Astrocyte (in vitro differentiated cells and primary cell): ENCODE data around the gene ALPI. TPM values are rescaled to one million over a fixed set of nuclear protein-coding genes. Genes with fewer than 3 reads are reported as not detected.

ENCODE experiments used
- DNase-seq: peaks from one replicate; pipeline ENCODE4 v3.0.0-alpha.2; 2010; ENCODE audit warnings: low read depth
- FAIRE-seq: peaks from 2 replicates; lab custom pipeline; 2011; peaks lifted over from hg19 to GRCh38; lab: Jason Lieb, UNC
- H2AFZ ChIP-seq: 2 replicates; pipeline ENCODE4 v1.6.0; 2012; ENCODE audit warnings: low read depth, low read length, inconsistent platforms
- H3K27ac ChIP-seq: 2 replicates; pipeline ENCODE4 v1.5.1; 2011; ENCODE audit warnings: low read depth, low read length, inconsistent platforms
- H3K27me3 ChIP-seq: 2 replicates; pipeline ENCODE4 v1.6.0; 2011; ENCODE audit warnings: low read length, inconsistent platforms; ENCODE audit not compliant: insufficient read depth
- H3K36me3 ChIP-seq: 2 replicates; pipeline ENCODE4 v1.5.1; 2011; ENCODE audit warnings: low read length, inconsistent platforms; ENCODE audit not compliant: insufficient read depth
- H3K4me1 ChIP-seq: 2 replicates; pipeline ENCODE4 v1.5.1; 2011; ENCODE audit warnings: low read length, inconsistent platforms; ENCODE audit not compliant: insufficient read depth
- H3K4me2 ChIP-seq: 2 replicates; pipeline ENCODE4 v1.6.0; 2012; ENCODE audit warnings: low read length, inconsistent platforms
- H3K4me3 ChIP-seq: 2 replicates; pipeline ENCODE4 v1.5.1; 2011; ENCODE audit warnings: low read depth, mild to moderate bottlenecking, low read length, inconsistent platforms; ENCODE audit not compliant: insufficient read depth
- H3K79me2 ChIP-seq: 2 replicates; pipeline ENCODE4 v1.6.0; 2012; ENCODE audit warnings: mild to moderate bottlenecking, low read length, inconsistent platforms; ENCODE audit not compliant: insufficient read depth
- H3K9ac ChIP-seq: 2 replicates; pipeline ENCODE4 v1.6.0; 2012; ENCODE audit warnings: mild to moderate bottlenecking, low read length, inconsistent platforms
- H3K9me3 ChIP-seq: 2 replicates; pipeline ENCODE4 v1.5.1; 2012; ENCODE audit warnings: low read depth, mild to moderate bottlenecking, low read length, inconsistent platforms; ENCODE audit not compliant: insufficient read depth
- H4K20me1 ChIP-seq: 2 replicates; pipeline ENCODE4 v1.6.0; 2012; ENCODE audit warnings: low read length, inconsistent platforms; ENCODE audit not compliant: insufficient read depth
- H3K27ac Mint-ChIP-seq: one replicate; pipeline ENCODE4 v1.8.0; 2021; ENCODE audit warnings: mild to moderate bottlenecking, mixed read lengths; ENCODE audit not compliant: unreplicated experiment
- H3K27me3 Mint-ChIP-seq: one replicate; pipeline ENCODE4 v1.8.0; 2021; ENCODE audit warnings: low read depth, mixed read lengths; ENCODE audit not compliant: unreplicated experiment
- H3K36me3 Mint-ChIP-seq: one replicate; pipeline ENCODE4 v1.8.0; 2021; ENCODE audit warnings: low read depth, mixed read lengths; ENCODE audit not compliant: unreplicated experiment
- H3K4me1 Mint-ChIP-seq: one replicate; pipeline ENCODE4 v1.8.0; 2021; ENCODE audit warnings: low read depth, mixed read lengths; ENCODE audit not compliant: unreplicated experiment
- H3K4me3 Mint-ChIP-seq: one replicate; pipeline ENCODE4 v1.8.0; 2021; ENCODE audit warnings: mild to moderate bottlenecking, moderate library complexity, mixed read lengths; ENCODE audit not compliant: unreplicated experiment
- H3K9me3 Mint-ChIP-seq: one replicate; pipeline ENCODE4 v1.8.0; 2021; ENCODE audit warnings: mild to moderate bottlenecking, mixed read lengths; ENCODE audit not compliant: unreplicated experiment
- CTCF ChIP-seq: IDR thresholded peaks from 2 replicates; pipeline ENCODE4 v1.5.1; 2011; ENCODE audit warnings: low read depth, mild to moderate bottlenecking, inconsistent platforms, low read length, moderate library complexity; ENCODE audit not compliant: insufficient read depth
- EZH2 ChIP-seq: IDR thresholded peaks from 2 replicates; pipeline ENCODE4 v1.6.1; 2012; ENCODE audit warnings: mild to moderate bottlenecking, low read length, inconsistent platforms; ENCODE audit not compliant: insufficient read depth
- total RNA-seq: library from RNA; stranded (reverse); gene quantifications from 2 replicates; pipeline ENCODE4 v1.2.1, GENCODE V29; 2021

The ALPI gene
- total RNA-seq, 1 donor from 2014 or later = not detected

DNA sequence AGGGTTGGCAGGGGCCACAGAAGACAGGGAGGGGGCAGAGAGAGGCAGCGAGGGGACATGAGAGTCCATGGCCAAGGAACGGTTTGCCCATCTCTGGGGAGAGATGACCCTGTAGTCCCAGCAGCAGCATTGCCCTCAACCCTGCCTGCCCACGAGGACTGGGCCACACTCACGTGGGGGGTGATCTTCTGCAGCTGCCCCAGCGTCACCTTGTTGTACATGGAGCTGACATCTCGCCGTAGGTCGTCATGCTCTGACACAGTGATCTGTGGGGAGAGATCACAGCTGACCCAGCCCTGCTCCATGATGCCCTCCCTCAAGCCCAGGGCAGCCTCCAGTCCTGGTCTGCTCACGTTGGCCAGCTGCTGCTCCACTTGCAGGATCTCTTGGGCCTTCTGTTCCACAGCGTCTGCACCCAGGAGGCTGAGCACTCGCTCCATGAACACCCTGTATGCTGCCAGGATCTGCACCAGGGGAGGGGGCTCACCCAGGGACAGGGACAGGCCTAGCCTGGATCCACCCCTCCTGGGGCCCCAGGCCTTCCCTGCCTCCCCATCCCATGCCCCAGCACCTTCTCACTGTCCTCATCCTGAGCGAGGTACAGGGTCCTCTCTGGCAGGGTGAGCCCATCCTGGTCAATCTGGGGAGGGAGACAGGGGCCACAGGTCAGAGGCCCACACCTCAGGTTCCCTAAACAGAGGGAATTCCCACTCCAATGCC is 28.8 kb downstream of the ALPI start:
- H3K4me3 Mint-ChIP-seq = peak overlapping the region; percentile 40
- H4K20me1 ChIP-seq = no peaks in the 10 kb centered on the region
- no peaks in the 10 kb centered on the region for H3K4me1 Mint-ChIP-seq
- H3K36me3 ChIP-seq = no peaks in the 10 kb centered on the region
- TF ChIP-seq CTCF = no peak
- TF ChIP-seq EZH2 = no peak
- H3K27ac ChIP-seq = no peak overlapping the region
- peaks cover 2% of the 10 kb centered on the region for H3K36me3 Mint-ChIP-seq
- no peak overlapping the region for H3K4me2 ChIP-seq
- DNase-seq = no peak
- no peak overlapping the region for H3K4me3 ChIP-seq
- H3K27me3 Mint-ChIP-seq = peaks cover 57% of the 10 kb centered on the region
- H3K9ac ChIP-seq = no peak overlapping the region
- H2AFZ ChIP-seq = no peak overlapping the region
- H3K4me1 ChIP-seq = no peaks in the 10 kb centered on the region
- H3K9me3 ChIP-seq = no peaks in the 10 kb centered on the region
- no peaks in the 10 kb centered on the region for H3K79me2 ChIP-seq
- no peak for FAIRE-seq
- no peak overlapping the region for H3K27ac Mint-ChIP-seq
- peaks cover 36% of the 10 kb centered on the region for H3K27me3 ChIP-seq
- H3K9me3 Mint-ChIP-seq = peaks cover 5% of the 10 kb centered on the region

GRCh38 chr2:232485348-232485756 is 29.4 kb downstream of the ALPI start:
- Histone ChIP-seq H3K4me3 (no peak overlapping the region), H3K27ac (no peak overlapping the region), H4K20me1 (no peaks in the 10 kb centered on the region), H2AFZ (no peak overlapping the region), H3K4me2 (no peak overlapping the region), H3K36me3 (no peaks in the 10 kb centered on the region), H3K4me1 (no peaks in the 10 kb centered on the region), H3K9me3 (no peaks in the 10 kb centered on the region), H3K27me3 (peaks cover 36% of the 10 kb centered on the region), H3K79me2 (no peaks in the 10 kb centered on the region), H3K9ac (no peak overlapping the region)
- peak overlapping the region; percentile 66 for H3K27ac Mint-ChIP-seq
- H3K36me3 Mint-ChIP-seq = peaks cover 2% of the 10 kb centered on the region
- H3K4me3 Mint-ChIP-seq = no peak overlapping the region
- peaks cover 5% of the 10 kb centered on the region for H3K9me3 Mint-ChIP-seq
- no peaks in the 10 kb centered on the region for H3K4me1 Mint-ChIP-seq
- TF ChIP-seq EZH2 (no peak), CTCF (no peak)
- DNase-seq (no peak), FAIRE-seq (no peak)
- H3K27me3 Mint-ChIP-seq = peaks cover 62% of the 10 kb centered on the region
